Neural cell (in vitro differentiated cells): Measurements from ENCODE around the gene COG4.

ENCODE experiments used
- EP300 ChIP-seq: fragments of 450-650 bp; conservative IDR thresholded peaks from 2 replicates; pipeline ENCODE4 v1.6.1; 2014; ENCODE audit warnings: antibody characterized with exemption, mild to moderate bottlenecking, moderate library complexity; ENCODE audit not compliant: poor library complexity, severe bottlenecking
- EZH2 ChIP-seq: fragments of 200-600, 300-800 bp; shearing (Covaris generic), sonication (generic); IDR thresholded peaks from 2 replicates; pipeline ENCODE4 v1.6.1; 2014; ENCODE audit warnings: antibody characterized with exemption, low read length, borderline replicate concordance, mild to moderate bottlenecking; ENCODE audit not compliant: insufficient read depth, poor library complexity, severe bottlenecking
- MXI1 ChIP-seq: fragments of 450-650 bp; conservative IDR thresholded peaks from 2 replicates; pipeline ENCODE4 v1.6.1; 2014; ENCODE audit warnings: antibody characterized with exemption, mild to moderate bottlenecking; ENCODE audit not compliant: poor library complexity, severe bottlenecking
- TF ChIP-seq, protein P1 (sequence below): fragments of 450-650 bp; IDR thresholded peaks from 2 replicates; pipeline ENCODE4 v1.5.1; 2014; ENCODE audit warnings: antibody characterized with exemption, mild to moderate bottlenecking, moderate library complexity; ENCODE audit not compliant: poor library complexity, severe bottlenecking
- TF ChIP-seq, protein P2 (sequence below): IDR thresholded peaks from 2 replicates; pipeline ENCODE4 v1.6.1; 2012; ENCODE audit warnings: borderline replicate concordance

GRCh38 chr16:70473446-70474319, 49.7 kb downstream of the COG4 start:
- TF ChIP-seq, protein P1, sequence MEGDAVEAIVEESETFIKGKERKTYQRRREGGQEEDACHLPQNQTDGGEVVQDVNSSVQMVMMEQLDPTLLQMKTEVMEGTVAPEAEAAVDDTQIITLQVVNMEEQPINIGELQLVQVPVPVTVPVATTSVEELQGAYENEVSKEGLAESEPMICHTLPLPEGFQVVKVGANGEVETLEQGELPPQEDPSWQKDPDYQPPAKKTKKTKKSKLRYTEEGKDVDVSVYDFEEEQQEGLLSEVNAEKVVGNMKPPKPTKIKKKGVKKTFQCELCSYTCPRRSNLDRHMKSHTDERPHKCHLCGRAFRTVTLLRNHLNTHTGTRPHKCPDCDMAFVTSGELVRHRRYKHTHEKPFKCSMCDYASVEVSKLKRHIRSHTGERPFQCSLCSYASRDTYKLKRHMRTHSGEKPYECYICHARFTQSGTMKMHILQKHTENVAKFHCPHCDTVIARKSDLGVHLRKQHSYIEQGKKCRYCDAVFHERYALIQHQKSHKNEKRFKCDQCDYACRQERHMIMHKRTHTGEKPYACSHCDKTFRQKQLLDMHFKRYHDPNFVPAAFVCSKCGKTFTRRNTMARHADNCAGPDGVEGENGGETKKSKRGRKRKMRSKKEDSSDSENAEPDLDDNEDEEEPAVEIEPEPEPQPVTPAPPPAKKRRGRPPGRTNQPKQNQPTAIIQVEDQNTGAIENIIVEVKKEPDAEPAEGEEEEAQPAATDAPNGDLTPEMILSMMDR: no peak
- TF ChIP-seq EZH2 (no peak), MXI1 (no peak), EP300 (no peak)
- TF ChIP-seq, protein P2, sequence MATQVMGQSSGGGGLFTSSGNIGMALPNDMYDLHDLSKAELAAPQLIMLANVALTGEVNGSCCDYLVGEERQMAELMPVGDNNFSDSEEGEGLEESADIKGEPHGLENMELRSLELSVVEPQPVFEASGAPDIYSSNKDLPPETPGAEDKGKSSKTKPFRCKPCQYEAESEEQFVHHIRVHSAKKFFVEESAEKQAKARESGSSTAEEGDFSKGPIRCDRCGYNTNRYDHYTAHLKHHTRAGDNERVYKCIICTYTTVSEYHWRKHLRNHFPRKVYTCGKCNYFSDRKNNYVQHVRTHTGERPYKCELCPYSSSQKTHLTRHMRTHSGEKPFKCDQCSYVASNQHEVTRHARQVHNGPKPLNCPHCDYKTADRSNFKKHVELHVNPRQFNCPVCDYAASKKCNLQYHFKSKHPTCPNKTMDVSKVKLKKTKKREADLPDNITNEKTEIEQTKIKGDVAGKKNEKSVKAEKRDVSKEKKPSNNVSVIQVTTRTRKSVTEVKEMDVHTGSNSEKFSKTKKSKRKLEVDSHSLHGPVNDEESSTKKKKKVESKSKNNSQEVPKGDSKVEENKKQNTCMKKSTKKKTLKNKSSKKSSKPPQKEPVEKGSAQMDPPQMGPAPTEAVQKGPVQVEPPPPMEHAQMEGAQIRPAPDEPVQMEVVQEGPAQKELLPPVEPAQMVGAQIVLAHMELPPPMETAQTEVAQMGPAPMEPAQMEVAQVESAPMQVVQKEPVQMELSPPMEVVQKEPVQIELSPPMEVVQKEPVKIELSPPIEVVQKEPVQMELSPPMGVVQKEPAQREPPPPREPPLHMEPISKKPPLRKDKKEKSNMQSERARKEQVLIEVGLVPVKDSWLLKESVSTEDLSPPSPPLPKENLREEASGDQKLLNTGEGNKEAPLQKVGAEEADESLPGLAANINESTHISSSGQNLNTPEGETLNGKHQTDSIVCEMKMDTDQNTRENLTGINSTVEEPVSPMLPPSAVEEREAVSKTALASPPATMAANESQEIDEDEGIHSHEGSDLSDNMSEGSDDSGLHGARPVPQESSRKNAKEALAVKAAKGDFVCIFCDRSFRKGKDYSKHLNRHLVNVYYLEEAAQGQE: no peak
